HCT116 (cell line): Measurements from ENCODE around the gene CLPTM1L. TPM values are rescaled to one million over a fixed set of nuclear protein-coding genes. Genes with fewer than 3 reads are reported as not detected.

Source experiments
- ATAC-seq: fragments of 200-7000 bp; cut with Tn5 transposase; 2 replicates; pipeline ENCODE4 v1.9.1; 2020; ENCODE audit warnings: mild to moderate bottlenecking, moderate library complexity
- BruUV-seq: library from RNA; stranded (reverse); fragments of 400-500 nt; replicated peaks from 2 replicates; lab custom pipeline; 2021; lab: Mats Ljungman, UMichigan
- CTCF ChIA-PET: fragments of 300-600 bp; sonication (Branson Sonifier 250); formaldehyde crosslinking; loops from one replicate; lab custom pipeline; 2021; ENCODE audit warnings: antibody characterized with exemption; lab: Charles Lee
- POLR2A ChIA-PET: fragments of 300-600, 350-600 bp; sonication (Branson Sonifier 250); formaldehyde crosslinking; loops from one replicate; lab custom pipeline; 2021; ENCODE audit warnings: antibody characterized with exemption; lab: Charles Lee
- RAD21 ChIA-PET, 2 experiments: fragments of 300-600 bp; sonication (Branson Sonifier 250); formaldehyde crosslinking; loops; one replicate each; lab custom pipeline; 2023; ENCODE audit warnings: low total read pairs in 2 of 2; ENCODE audit not compliant: uncharacterized antibody in 2 of 2, unreplicated experiment in 2 of 2, low non-redundant PET in 1 of 2; lab: Charles Lee
- DNase-seq: peaks from one replicate; pipeline ENCODE4 v3.0.0-alpha.2; 2010; ENCODE audit warnings: low read depth, low spot score
- H2AFZ ChIP-seq: fragments of 200-600 bp; shearing (Covaris generic), sonication (generic); 2 replicates; pipeline ENCODE4 v1.6.1; 2017; ENCODE audit warnings: low read depth, mixed run types, mixed read lengths, antibody characterized with exemption, low read length; ENCODE audit not compliant: poor library complexity, severe bottlenecking
- H3K27ac ChIP-seq: 2 replicates; pipeline ENCODE4 v1.5.1; 2012; ENCODE audit warnings: low read depth, low read length
- H3K27me3 ChIP-seq: fragments of 200-600 bp; sonication (generic); 2 replicates; pipeline ENCODE4 v1.6.1; 2016; ENCODE audit warnings: mixed run types, low read length, mixed read lengths; ENCODE audit not compliant: insufficient read depth
- H3K36me3 ChIP-seq, 2 experiments: fragments of 200-500 bp in 1 of 2; fragments of 200-600 bp in 1 of 2; sonication (Bioruptor generic) in 1 of 2; sonication (generic) in 1 of 2; 2 replicates each; pipeline versions ENCODE4 v1.5.1 to v1.6.1; 2014 to 2016; ENCODE audit warnings: low read length in 2 of 2, inconsistent platforms in 1 of 2, mixed read lengths in 1 of 2, mixed run types in 1 of 2; ENCODE audit not compliant: insufficient read depth in 2 of 2, control insufficient read depth in 1 of 2
- H3K4me1 ChIP-seq, 2 experiments: fragments of 200-600 bp in 1 of 2; sonication (generic) in 1 of 2; 2 replicates each; pipeline versions ENCODE4 v1.5.1 to v1.6.1; 2012 to 2017; ENCODE audit warnings: low read length in 2 of 2, inconsistent platforms in 1 of 2, mild to moderate bottlenecking in 1 of 2, mixed read lengths in 1 of 2, mixed run types in 1 of 2, moderate library complexity in 1 of 2; ENCODE audit not compliant: insufficient read depth in 2 of 2, control insufficient read depth in 1 of 2
- H3K4me2 ChIP-seq: fragments of 200-600 bp; sonication (generic); 2 replicates; pipeline ENCODE4 v1.6.1; 2017; ENCODE audit warnings: mixed run types, low read length, mixed read lengths
- H3K4me3 ChIP-seq, 2 experiments: fragments of 200-600 bp in 1 of 2; sonication (generic) in 1 of 2; replicated peaks in 1 of 2; 2 replicates each; pipeline ENCODE4 v1.5.1; 2011 to 2016; ENCODE audit warnings: low read length in 2 of 2, control low read depth in 1 of 2, low read depth in 1 of 2, mild to moderate bottlenecking in 1 of 2, mixed read lengths in 1 of 2, mixed run types in 1 of 2
- H3K79me2 ChIP-seq: fragments of 200-600 bp; sonication (generic); 2 replicates; pipeline ENCODE4 v1.6.1; 2017; ENCODE audit warnings: mild to moderate bottlenecking, mixed run types, low read length, moderate library complexity, mixed read lengths; ENCODE audit not compliant: insufficient read depth
- H3K9ac ChIP-seq: fragments of 200-600 bp; sonication (generic); 2 replicates; pipeline ENCODE4 v1.6.1; 2016; ENCODE audit warnings: low read length, mixed read lengths
- H3K9me2 ChIP-seq: fragments of 200-600 bp; sonication (generic), shearing (Covaris generic); 2 replicates; pipeline ENCODE4 v1.6.1; 2017; ENCODE audit warnings: mixed run types, mild to moderate bottlenecking, moderate library complexity; ENCODE audit not compliant: insufficient read depth
- H3K9me3 ChIP-seq, 2 experiments: fragments of 200-500 bp in 1 of 2; fragments of 200-600 bp in 1 of 2; sonication (Bioruptor generic) in 1 of 2; sonication (generic) in 1 of 2; 2 replicates each; pipeline ENCODE4 v1.6.1; 2014 to 2017; ENCODE audit warnings: low read length in 2 of 2, mixed read lengths in 2 of 2, inconsistent platforms in 1 of 2, low read depth in 1 of 2, mild to moderate bottlenecking in 1 of 2, mixed run types in 1 of 2, moderate library complexity in 1 of 2; ENCODE audit not compliant: control insufficient read depth in 1 of 2, insufficient read depth in 1 of 2
- H4K20me1 ChIP-seq: fragments of 200-600 bp; sonication (generic), shearing (Covaris generic); 2 replicates; pipeline ENCODE4 v1.6.1; 2017; ENCODE audit warnings: mixed run types, mild to moderate bottlenecking, moderate library complexity; ENCODE audit not compliant: insufficient read depth
- ATF3 ChIP-seq: IDR thresholded peaks from 2 replicates; pipeline ENCODE4 v1.6.1; 2012
- CBX3 ChIP-seq: IDR thresholded peaks from 2 replicates; pipeline ENCODE4 v1.6.1; 2012; ENCODE audit warnings: low read depth
- CTCF ChIP-seq, 3 experiments: fragments of 200-600 bp in 1 of 3; sonication (generic) in 1 of 3; IDR thresholded peaks in 2 of 3; conservative IDR thresholded peaks in 1 of 3; 2 replicates each; pipeline ENCODE4 v1.5.1; 2012 to 2017; ENCODE audit warnings: low read depth in 2 of 3, low read length in 2 of 3, antibody characterized with exemption in 1 of 3, borderline replicate concordance in 1 of 3, control low read depth in 1 of 3, mild to moderate bottlenecking in 1 of 3, mixed read lengths in 1 of 3, mixed run types in 1 of 3, moderate library complexity in 1 of 3; ENCODE audit not compliant: insufficient read depth in 1 of 3
- EGR1 ChIP-seq: IDR thresholded peaks from 2 replicates; pipeline ENCODE4 v1.6.1; 2012; ENCODE audit warnings: low read depth
- ELF1 ChIP-seq: IDR thresholded peaks from 2 replicates; pipeline ENCODE4 v1.6.1; 2012; ENCODE audit warnings: low read depth, borderline replicate concordance
- EZH2 ChIP-seq: fragments of 200-600 bp; sonication (generic); IDR thresholded peaks from 2 replicates; pipeline ENCODE4 v1.6.1; 2017; ENCODE audit warnings: antibody characterized with exemption, mixed run types
- EZH2phosphoT487 ChIP-seq: fragments of 200-600 bp; IDR thresholded peaks from 2 replicates; pipeline ENCODE4 v1.6.1; 2018; ENCODE audit warnings: antibody characterized with exemption, borderline replicate concordance
- JUND ChIP-seq: IDR thresholded peaks from 2 replicates; pipeline ENCODE4 v1.6.1; 2012
- POLR2A ChIP-seq: IDR thresholded peaks from 2 replicates; pipeline ENCODE4 v1.7.0; 2011; ENCODE audit warnings: borderline replicate concordance; ENCODE audit not compliant: insufficient read depth, insufficient read length; ENCODE audit errors: extremely low read depth
- POLR2AphosphoS5 ChIP-seq: IDR thresholded peaks from 2 replicates; pipeline ENCODE4 v1.6.1; 2011; ENCODE audit warnings: mild to moderate bottlenecking, low read depth, low read length, moderate library complexity
- RAD21 ChIP-seq: IDR thresholded peaks from 2 replicates; pipeline ENCODE4 v1.6.1; 2012; ENCODE audit warnings: low read depth, mild to moderate bottlenecking
- REST ChIP-seq: IDR thresholded peaks from 2 replicates; pipeline ENCODE4 v1.6.1; 2012; ENCODE audit warnings: low read depth
- SIN3A ChIP-seq: IDR thresholded peaks from 2 replicates; pipeline ENCODE4 v1.6.1; 2012; ENCODE audit warnings: low read depth
- SRF ChIP-seq: IDR thresholded peaks from 2 replicates; pipeline ENCODE4 v1.6.1; 2012; ENCODE audit warnings: low read depth
- TCF7L2 ChIP-seq: IDR thresholded peaks from 2 replicates; pipeline ENCODE4 v1.7.0; 2011; ENCODE audit warnings: borderline replicate concordance, inconsistent platforms; ENCODE audit not compliant: insufficient read depth, insufficient read length; ENCODE audit errors: extremely low read depth
- YY1 ChIP-seq: IDR thresholded peaks from 2 replicates; pipeline ENCODE4 v1.6.1; 2011; ENCODE audit warnings: low read length, low read depth, moderate library complexity, mild to moderate bottlenecking; ENCODE audit not compliant: insufficient replicate concordance; ENCODE audit errors: extremely low read depth
- ZBTB33 ChIP-seq: IDR thresholded peaks from 2 replicates; pipeline ENCODE4 v1.6.1; 2011; ENCODE audit warnings: mild to moderate bottlenecking, low read length, moderate library complexity; ENCODE audit not compliant: insufficient replicate concordance; ENCODE audit errors: extremely low read depth
- ZFX ChIP-seq: fragments of 450-650 bp; IDR thresholded peaks from 2 replicates; pipeline ENCODE4 v1.6.1; 2017
- ZNF274 ChIP-seq: fragments of 200-500 bp; sonication (Bioruptor generic); IDR thresholded peaks from 2 replicates; pipeline ENCODE4 v1.6.1; 2014; ENCODE audit warnings: mild to moderate bottlenecking, low read depth, low read length, inconsistent platforms
- intact Hi-C: fragments of 100-400 bp; cut with micrococcal nuclease; formaldehyde crosslinking; loops from 2 replicates; pipeline ENCODE4 v1.10.0; 2022
- total RNA-seq: library from RNA; stranded (reverse); gene quantifications from one replicate; pipeline ENCODE4 v1.2.1, GENCODE V29; 2021; ENCODE audit not compliant: unreplicated experiment

Gene CLPTM1L
- total RNA-seq, 1 experiment from 2014 or later, result 98.4 TPM

- intact Hi-C loops, result no loop called here
- peak overlapping the region; percentile 53 for H3K4me2 ChIP-seq
These were observed 15.8 kb downstream of the CLPTM1L start for GRCh38 chr5:1329111-1329579.

More at GRCh38 chr5:1329111-1329579, 15.8 kb downstream of the CLPTM1L start:
- H3K79me2 ChIP-seq, result peaks cover 23% of the 10 kb centered on the region; the same call in 1 of the 2 replicates
- BruUV-seq, result no TSS peak
- peaks cover 14 to 43% of the 10 kb centered on the region in 2 experiments; a peak in 3 of 4 replicates for H3K36me3 ChIP-seq
- H3K9ac ChIP-seq, result no peak overlapping the region
- ChIA-PET CTCF (no interaction called here), POLR2A (no interaction called here), RAD21 (no interaction called here)
- ATAC-seq (no peak), DNase-seq (no peak)
- H3K9me2 ChIP-seq, result no peaks in the 10 kb centered on the region
- H3K4me3 ChIP-seq, result no peak overlapping the region
- H3K4me1 ChIP-seq, result peaks cover 20 to 35% of the 10 kb centered on the region in 2 experiments
- no peaks in the 10 kb centered on the region for H3K9me3 ChIP-seq
- H4K20me1 ChIP-seq, result peaks cover 5% of the 10 kb centered on the region; the same call in 1 of the 2 replicates
- no peak overlapping the region for H2AFZ ChIP-seq
- peak overlapping the region; percentile 47; the same call in 1 of the 2 replicates for H3K27ac ChIP-seq
- H3K27me3 ChIP-seq, result no peaks in the 10 kb centered on the region
- TF ChIP-seq SIN3A (no peak), RAD21 (no peak), POLR2A (no peak), ELF1 (no peak), ZBTB33 (no peak), ATF3 (no peak), EZH2phosphoT487 (no peak), CTCF (IDR thresholded peaks at IDR 0.05 in 2 of 3, conservative IDR thresholded peaks at IDR 0.05 in 1 of 3; ENCODE audit: borderline replicate concordance in 1 of 3, insufficient read depth in 1 of 3, low read depth in 2 of 3, low read length in 2 of 3) (no peak), JUND (no peak), EGR1 (no peak), CBX3 (no peak), YY1 (no peak), ZNF274 (no peak), REST (no peak), SRF (no peak), POLR2AphosphoS5 (no peak), TCF7L2 (no peak), EZH2 (no peak), ZFX (no peak)
